Ishikawa (cell line): Measurements from ENCODE around the gene MROH8.

ENCODE experiments used
- CEBPB ChIP-seq: IDR thresholded peaks from 2 replicates; pipeline ENCODE4 v1.6.1; 2012
- CREB1 ChIP-seq: IDR thresholded peaks from 2 replicates; pipeline ENCODE4 v1.6.1; 2012; ENCODE audit warnings: low read depth
- EGR1 ChIP-seq: IDR thresholded peaks from 2 replicates; pipeline ENCODE4 v1.6.1; 2012
- EP300 ChIP-seq: IDR thresholded peaks from 2 replicates; pipeline ENCODE4 v1.6.1; 2012; ENCODE audit warnings: borderline replicate concordance
- FOXM1 ChIP-seq: IDR thresholded peaks from 2 replicates; pipeline ENCODE4 v1.6.1; 2012; ENCODE audit warnings: low read depth, borderline replicate concordance
- MAX ChIP-seq: IDR thresholded peaks from 2 replicates; pipeline ENCODE4 v1.6.1; 2012
- NFIC ChIP-seq: IDR thresholded peaks from 2 replicates; pipeline ENCODE4 v1.6.1; 2012
- RAD21 ChIP-seq: IDR thresholded peaks from 2 replicates; pipeline ENCODE4 v1.6.1; 2012; ENCODE audit warnings: low read depth
- REST ChIP-seq: IDR thresholded peaks from 2 replicates; pipeline ENCODE4 v1.6.1; 2012; ENCODE audit warnings: low read depth, mild to moderate bottlenecking
- TAF1 ChIP-seq: IDR thresholded peaks from 2 replicates; pipeline ENCODE4 v1.6.1; 2012; ENCODE audit warnings: low read depth, mild to moderate bottlenecking
- TCF12 ChIP-seq: IDR thresholded peaks from 2 replicates; pipeline ENCODE4 v1.6.1; 2012; ENCODE audit warnings: low read depth
- TEAD4 ChIP-seq: IDR thresholded peaks from 2 replicates; pipeline ENCODE4 v1.6.1; 2012
- USF1 ChIP-seq: IDR thresholded peaks from 2 replicates; pipeline ENCODE4 v1.6.1; 2012
- YY1 ChIP-seq: IDR thresholded peaks from 2 replicates; pipeline ENCODE4 v1.6.1; 2012; ENCODE audit warnings: low read depth
- ZBTB7A ChIP-seq: IDR thresholded peaks from 2 replicates; pipeline ENCODE4 v1.6.1; 2012; ENCODE audit warnings: low read depth

The MROH8 gene

GRCh38 chr20:37158248-37158647 is 21.1 kb downstream of the MROH8 start:
- no peak for TF ChIP-seq CREB1
- no peak for TF ChIP-seq USF1
- TF ChIP-seq MAX, result no peak
- no peak for TF ChIP-seq YY1
- no peak for TF ChIP-seq TEAD4
- no peak for TF ChIP-seq EGR1
- no peak for TF ChIP-seq TAF1
- no peak for TF ChIP-seq NFIC
- no peak for TF ChIP-seq ZBTB7A
- no peak for TF ChIP-seq CEBPB

- TF ChIP-seq USF1 (no peak), TEAD4 (no peak)
Observed at GRCh38 chr20:37155987-37156386, 23.4 kb downstream of the MROH8 start.

GRCh38 chr20:37154684-37155298 is 24.6 kb downstream of the MROH8 start:
- TF ChIP-seq NFIC (no peak), RAD21 (no peak), USF1 (no peak), FOXM1 (no peak)

GRCh38 chr20:37152284-37152683 is 27.1 kb downstream of the MROH8 start:
- TF ChIP-seq CREB1 (no peak), REST (no peak), MAX (no peak), ZBTB7A (no peak), TCF12 (no peak), TAF1 (no peak), USF1 (no peak), TEAD4 (no peak), FOXM1 (no peak), NFIC (no peak), EGR1 (no peak), RAD21 (no peak), CEBPB (no peak), YY1 (no peak), EP300 (no peak)

GRCh38 chr20:37151529-37151928 is 27.8 kb downstream of the MROH8 start:
- TF ChIP-seq REST (no peak), TAF1 (no peak), MAX (no peak), TCF12 (no peak), FOXM1 (no peak), YY1 (no peak), ZBTB7A (no peak), NFIC (no peak), TEAD4 (no peak), EGR1 (no peak), USF1 (no peak), RAD21 (no peak), CREB1 (no peak), CEBPB (no peak)
